SK-N-SH treated with all-trans-retinoic acid at 6 μM for 48 hours (cell line): Measurements from ENCODE around the gene SLC7A8.

Experiments used
- ARNTL ChIP-seq: fragments of 450-650 bp; formaldehyde crosslinking; IDR thresholded peaks from 2 replicates; pipeline ENCODE4 v1.5.0; 2020; ENCODE audit warnings: low read depth, mild to moderate bottlenecking, moderate library complexity, borderline replicate concordance
- GLIS3 ChIP-seq: fragments of 250-450 bp; sonication (Bioruptor Pico); IDR thresholded peaks from 2 replicates; pipeline ENCODE4 v1.5.0; 2020; ENCODE audit warnings: mild to moderate bottlenecking, moderate library complexity
- PATZ1 ChIP-seq: fragments of 250-450 bp; sonication (Bioruptor Pico); IDR thresholded peaks from 2 replicates; pipeline ENCODE4 v1.8.0; 2020; ENCODE audit warnings: mild to moderate bottlenecking, moderate library complexity, borderline replicate concordance
- PPARA ChIP-seq: fragments of 250-450 bp; sonication (Bioruptor Pico); IDR thresholded peaks from 2 replicates; pipeline ENCODE4 v1.5.0; 2020; ENCODE audit warnings: mild to moderate bottlenecking, borderline replicate concordance
- SNAI2 ChIP-seq: fragments of 250-450 bp; sonication (Bioruptor Pico); IDR thresholded peaks from 2 replicates; pipeline ENCODE4 v1.5.0; 2020; ENCODE audit warnings: mild to moderate bottlenecking, moderate library complexity
- TCF4 ChIP-seq: fragments of 250-450 bp; sonication (Bioruptor Pico); IDR thresholded peaks from 2 replicates; pipeline ENCODE4 v1.8.0; 2021; ENCODE audit warnings: mild to moderate bottlenecking, moderate library complexity, borderline replicate concordance
- TOX ChIP-seq: fragments of 250-450 bp; sonication (Bioruptor Pico); IDR thresholded peaks from 2 replicates; pipeline ENCODE4 v1.8.0; 2021; ENCODE audit warnings: mild to moderate bottlenecking, moderate library complexity, borderline replicate concordance
- ZC3H10 ChIP-seq: fragments of 250-450 bp; sonication (Bioruptor Pico); IDR thresholded peaks from 2 replicates; pipeline ENCODE4 v1.5.1; 2021; ENCODE audit warnings: mild to moderate bottlenecking, moderate library complexity
- ZNF565 ChIP-seq: fragments of 450-650 bp; formaldehyde crosslinking; conservative IDR thresholded peaks from 2 replicates; pipeline ENCODE4 v1.5.0; 2020; ENCODE audit warnings: low read depth, mild to moderate bottlenecking, moderate library complexity
- ZNF8 ChIP-seq: fragments of 450-650 bp; formaldehyde crosslinking; IDR thresholded peaks from 2 replicates; pipeline ENCODE4 v1.5.0; 2020; ENCODE audit warnings: mild to moderate bottlenecking, moderate library complexity
- TF ChIP-seq, protein P1 (sequence below): fragments of 250-450 bp; sonication (Bioruptor Pico); IDR thresholded peaks from 2 replicates; pipeline ENCODE4 v1.5.1; 2020; ENCODE audit warnings: low read depth, mild to moderate bottlenecking, moderate library complexity
- TF ChIP-seq, protein P2 (sequence below): fragments of 250-450 bp; sonication (Bioruptor Pico); IDR thresholded peaks from 2 replicates; pipeline ENCODE4 v1.5.0; 2020; ENCODE audit warnings: mild to moderate bottlenecking, moderate library complexity
- TF ChIP-seq, protein P3 (sequence below): fragments of 250-450 bp; sonication (Bioruptor Pico); IDR thresholded peaks from 2 replicates; pipeline ENCODE4 v1.5.1; 2021; ENCODE audit warnings: mild to moderate bottlenecking, moderate library complexity

DNA sequence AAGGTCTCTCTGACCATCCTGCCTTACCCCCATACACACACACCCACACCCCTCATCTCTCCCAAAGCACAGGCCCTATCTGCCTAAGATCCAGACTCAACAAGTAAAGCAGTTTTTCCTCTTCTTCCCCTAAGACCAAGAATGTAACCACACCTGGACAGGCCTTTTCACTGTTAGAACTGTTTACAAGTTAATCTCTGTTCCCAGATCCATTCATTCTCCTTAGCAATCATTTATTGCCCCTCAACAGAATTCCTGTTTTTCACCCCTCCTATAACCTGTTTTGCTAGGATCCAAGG lies 76.8 kb downstream of the SLC7A8 start:
- TF ChIP-seq ZNF565 (CRISPR knock-in tag) (no peak), TCF4 (no peak), ARNTL (CRISPR knock-in tag) (no peak), TOX (CRISPR knock-in tag) (no peak), SNAI2 (CRISPR knock-in tag) (no peak), ZC3H10 (CRISPR knock-in tag) (no peak), ZNF8 (CRISPR knock-in tag) (no peak), PATZ1 (no peak), GLIS3 (CRISPR knock-in tag) (no peak), PPARA (no peak)
- TF ChIP-seq, protein P1, sequence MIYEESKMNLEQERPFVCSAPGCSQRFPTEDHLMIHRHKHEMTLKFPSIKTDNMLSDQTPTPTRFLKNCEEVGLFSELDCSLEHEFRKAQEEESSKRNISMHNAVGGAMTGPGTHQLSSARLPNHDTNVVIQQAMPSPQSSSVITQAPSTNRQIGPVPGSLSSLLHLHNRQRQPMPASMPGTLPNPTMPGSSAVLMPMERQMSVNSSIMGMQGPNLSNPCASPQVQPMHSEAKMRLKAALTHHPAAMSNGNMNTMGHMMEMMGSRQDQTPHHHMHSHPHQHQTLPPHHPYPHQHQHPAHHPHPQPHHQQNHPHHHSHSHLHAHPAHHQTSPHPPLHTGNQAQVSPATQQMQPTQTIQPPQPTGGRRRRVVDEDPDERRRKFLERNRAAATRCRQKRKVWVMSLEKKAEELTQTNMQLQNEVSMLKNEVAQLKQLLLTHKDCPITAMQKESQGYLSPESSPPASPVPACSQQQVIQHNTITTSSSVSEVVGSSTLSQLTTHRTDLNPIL (CRISPR knock-in tag), result no peak
- TF ChIP-seq, protein P2, sequence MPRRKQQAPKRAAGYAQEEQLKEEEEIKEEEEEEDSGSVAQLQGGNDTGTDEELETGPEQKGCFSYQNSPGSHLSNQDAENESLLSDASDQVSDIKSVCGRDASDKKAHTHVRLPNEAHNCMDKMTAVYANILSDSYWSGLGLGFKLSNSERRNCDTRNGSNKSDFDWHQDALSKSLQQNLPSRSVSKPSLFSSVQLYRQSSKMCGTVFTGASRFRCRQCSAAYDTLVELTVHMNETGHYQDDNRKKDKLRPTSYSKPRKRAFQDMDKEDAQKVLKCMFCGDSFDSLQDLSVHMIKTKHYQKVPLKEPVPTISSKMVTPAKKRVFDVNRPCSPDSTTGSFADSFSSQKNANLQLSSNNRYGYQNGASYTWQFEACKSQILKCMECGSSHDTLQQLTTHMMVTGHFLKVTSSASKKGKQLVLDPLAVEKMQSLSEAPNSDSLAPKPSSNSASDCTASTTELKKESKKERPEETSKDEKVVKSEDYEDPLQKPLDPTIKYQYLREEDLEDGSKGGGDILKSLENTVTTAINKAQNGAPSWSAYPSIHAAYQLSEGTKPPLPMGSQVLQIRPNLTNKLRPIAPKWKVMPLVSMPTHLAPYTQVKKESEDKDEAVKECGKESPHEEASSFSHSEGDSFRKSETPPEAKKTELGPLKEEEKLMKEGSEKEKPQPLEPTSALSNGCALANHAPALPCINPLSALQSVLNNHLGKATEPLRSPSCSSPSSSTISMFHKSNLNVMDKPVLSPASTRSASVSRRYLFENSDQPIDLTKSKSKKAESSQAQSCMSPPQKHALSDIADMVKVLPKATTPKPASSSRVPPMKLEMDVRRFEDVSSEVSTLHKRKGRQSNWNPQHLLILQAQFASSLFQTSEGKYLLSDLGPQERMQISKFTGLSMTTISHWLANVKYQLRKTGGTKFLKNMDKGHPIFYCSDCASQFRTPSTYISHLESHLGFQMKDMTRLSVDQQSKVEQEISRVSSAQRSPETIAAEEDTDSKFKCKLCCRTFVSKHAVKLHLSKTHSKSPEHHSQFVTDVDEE (CRISPR knock-in tag), result no peak
- TF ChIP-seq, protein P3, sequence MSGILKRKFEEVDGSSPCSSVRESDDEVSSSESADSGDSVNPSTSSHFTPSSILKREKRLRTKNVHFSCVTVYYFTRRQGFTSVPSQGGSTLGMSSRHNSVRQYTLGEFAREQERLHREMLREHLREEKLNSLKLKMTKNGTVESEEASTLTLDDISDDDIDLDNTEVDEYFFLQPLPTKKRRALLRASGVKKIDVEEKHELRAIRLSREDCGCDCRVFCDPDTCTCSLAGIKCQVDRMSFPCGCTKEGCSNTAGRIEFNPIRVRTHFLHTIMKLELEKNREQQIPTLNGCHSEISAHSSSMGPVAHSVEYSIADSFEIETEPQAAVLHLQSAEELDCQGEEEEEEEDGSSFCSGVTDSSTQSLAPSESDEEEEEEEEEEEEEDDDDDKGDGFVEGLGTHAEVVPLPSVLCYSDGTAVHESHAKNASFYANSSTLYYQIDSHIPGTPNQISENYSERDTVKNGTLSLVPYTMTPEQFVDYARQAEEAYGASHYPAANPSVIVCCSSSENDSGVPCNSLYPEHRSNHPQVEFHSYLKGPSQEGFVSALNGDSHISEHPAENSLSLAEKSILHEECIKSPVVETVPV (CRISPR knock-in tag), result no peak
